GM12878 (cell line): ENCODE results near the gene RBPJL. TPM values are rescaled to one million over a fixed set of nuclear protein-coding genes. Genes with fewer than 3 reads are reported as not detected.
A peak's percentile ranks its signal among the peaks of the same experiment; 100 is the strongest.

Experiments
- BMI1 ChIP-seq: fragments of 450-650 bp; IDR thresholded peaks from 2 replicates; pipeline ENCODE4 v1.6.1; 2016; ENCODE audit warnings: mild to moderate bottlenecking, moderate library complexity, borderline replicate concordance
- CBX5 ChIP-seq: sonication (generic); IDR thresholded peaks from 2 replicates; pipeline ENCODE4 v1.6.1; 2016; ENCODE audit warnings: low read depth, moderate library complexity, mild to moderate bottlenecking, inconsistent platforms
- DPF2 ChIP-seq: fragments of 450-650 bp; IDR thresholded peaks from 2 replicates; pipeline ENCODE4 v1.6.1; 2017; ENCODE audit warnings: mild to moderate bottlenecking
- EGR1 ChIP-seq, 2 experiments: IDR thresholded peaks; 1 replicate in 1 of 2; 2 replicates in 1 of 2; pipeline ENCODE4 v1.6.1; 2011 to 2012; ENCODE audit warnings: low read depth in 2 of 2, low read length in 2 of 2, borderline replicate concordance in 1 of 2, mild to moderate bottlenecking in 1 of 2, moderate library complexity in 1 of 2
- MTA3 ChIP-seq: IDR thresholded peaks from 2 replicates; pipeline ENCODE4 v1.6.1; 2012; ENCODE audit warnings: low read length, inconsistent platforms, borderline replicate concordance
- NFXL1 ChIP-seq: fragments of 450-650 bp; IDR thresholded peaks from 2 replicates; pipeline ENCODE4 v1.6.1; 2017; ENCODE audit warnings: antibody characterized with exemption, mild to moderate bottlenecking, borderline replicate concordance
- NRF1 ChIP-seq: conservative IDR thresholded peaks from 2 replicates; pipeline ENCODE4 v1.6.1; 2011; ENCODE audit warnings: mild to moderate bottlenecking, low read depth, low read length, improper control_type of control experiment
- PAX8 ChIP-seq: fragments of 450-650 bp; IDR thresholded peaks from 2 replicates; pipeline ENCODE4 v1.6.1; 2017; ENCODE audit warnings: mild to moderate bottlenecking, moderate library complexity
- PML ChIP-seq: IDR thresholded peaks from 2 replicates; pipeline ENCODE4 v1.6.1; 2012; ENCODE audit warnings: low read length, inconsistent platforms
- RB1 ChIP-seq: fragments of 450-650 bp; formaldehyde crosslinking; IDR thresholded peaks from 2 replicates; pipeline ENCODE4 v1.6.1; 2017; ENCODE audit warnings: mild to moderate bottlenecking, borderline replicate concordance
- ZZZ3 ChIP-seq: IDR thresholded peaks from 2 replicates; pipeline ENCODE4 v1.6.1; 2011; ENCODE audit warnings: low read depth; ENCODE audit not compliant: control insufficient read depth, insufficient read length
- polyA plus RNA-seq, 11 experiments: library from polyadenylated mRNA; depleted of rRNA in 4 of 11; unstranded in 6 of 11; stranded (reverse) in 5 of 11; fragments of >200 nt; fragmentation: Nextera tagmentation in 4 of 11; fragmentation: Illumina TruSeq in 1 of 11; extraction: Ambion mirVana in 4 of 11; extraction: Trizol in 1 of 11; gene quantifications; 1 replicate in 1 of 11; 2 replicates in 10 of 11; pipeline versions ENCODE4 v1.2.1 to v1.2.3, GENCODE V29; 2011 to 2016; ENCODE audit warnings: inconsistent platforms in 2 of 11, missing spikeins in 2 of 11, low read depth in 1 of 11
- total RNA-seq, 4 experiments: library from RNA; depleted of rRNA in 3 of 4; stranded (reverse); fragments of >200 nt in 3 of 4; fragmentation: Illumina TruSeq in 1 of 4; extraction: Trizol in 1 of 4; gene quantifications; 2 replicates each; pipeline versions ENCODE4 v1.2.1 to v1.2.3, GENCODE V29; 2013 to 2021
- TF ChIP-seq, protein P1 (sequence below): fragments of 450-650 bp; IDR thresholded peaks from 2 replicates; pipeline ENCODE4 v1.6.1; 2017; ENCODE audit warnings: mild to moderate bottlenecking, moderate library complexity
- TF ChIP-seq, protein P2 (sequence below): fragments of 450-650 bp; IDR thresholded peaks from 2 replicates; pipeline ENCODE4 v1.6.1; 2017; ENCODE audit warnings: mild to moderate bottlenecking, low read depth, inconsistent platforms; ENCODE audit not compliant: poor library complexity, severe bottlenecking
- TF ChIP-seq, protein P3 (sequence below): fragments of 450-650 bp; IDR thresholded peaks from 2 replicates; pipeline ENCODE4 v1.6.1; 2016; ENCODE audit warnings: mild to moderate bottlenecking, moderate library complexity, borderline replicate concordance
- TF ChIP-seq, protein P4 (sequence below), 3 experiments: IDR thresholded peaks in 2 of 3; conservative IDR thresholded peaks in 1 of 3; 2 replicates each; pipeline ENCODE4 v1.5.1; 2011; ENCODE audit warnings: low read depth in 3 of 3, low read length in 3 of 3, mild to moderate bottlenecking in 3 of 3, control low read depth in 2 of 3, moderate library complexity in 2 of 3, inconsistent platforms in 1 of 3, mixed read lengths in 1 of 3; ENCODE audit not compliant: control insufficient read depth in 2 of 3, insufficient read depth in 1 of 3; ENCODE audit errors: extremely low read depth in 1 of 3

The RBPJL gene
- total and polyA plus RNA-seq, 10 of the 15 experiments (the other 5 are each of a cell fraction or from before 2014, with no cell fraction given): 0.18 TPM; not detected in 9

DNA sequence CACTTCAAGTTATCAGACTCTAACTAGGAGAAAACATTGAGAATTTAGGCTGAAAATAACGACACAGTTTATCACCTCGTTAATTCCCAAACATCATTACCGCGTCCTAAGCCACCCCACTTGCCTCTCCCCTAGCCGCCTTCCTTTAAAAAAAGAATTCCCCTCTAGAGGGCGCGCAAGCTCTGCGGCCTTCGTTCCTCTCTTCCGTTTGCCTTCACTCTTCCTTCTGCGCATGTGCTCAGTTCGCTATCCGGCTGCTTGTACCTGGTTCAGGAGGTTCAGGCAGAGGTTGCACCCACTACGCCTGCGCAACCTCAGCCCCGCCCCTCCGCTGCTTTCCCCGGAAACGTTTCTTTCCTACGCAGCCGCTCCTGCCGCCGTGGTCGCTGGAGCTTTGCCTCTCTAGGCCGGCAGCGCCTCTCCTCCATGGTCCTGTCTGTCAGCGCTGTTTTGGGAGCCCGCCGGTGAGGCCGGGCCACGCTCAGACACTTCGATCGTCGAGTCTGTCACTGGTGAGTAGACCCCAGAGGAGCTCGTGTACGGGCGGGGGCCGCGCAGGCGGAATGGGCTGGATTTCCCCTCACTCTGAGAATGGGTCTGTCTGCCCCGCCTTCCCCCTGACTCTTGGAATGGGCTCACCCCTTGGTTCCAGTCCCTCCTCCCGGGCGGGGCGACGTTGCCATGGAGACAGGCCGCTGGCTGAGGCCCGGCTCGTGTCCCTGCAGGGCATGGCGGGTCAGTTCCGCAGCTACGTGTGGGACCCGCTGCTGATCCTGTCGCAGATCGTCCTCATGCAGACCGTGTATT lies 56.4 kb downstream of the RBPJL start, which contains the start of gene SYS1 (continued):
- TF ChIP-seq, protein P1, sequence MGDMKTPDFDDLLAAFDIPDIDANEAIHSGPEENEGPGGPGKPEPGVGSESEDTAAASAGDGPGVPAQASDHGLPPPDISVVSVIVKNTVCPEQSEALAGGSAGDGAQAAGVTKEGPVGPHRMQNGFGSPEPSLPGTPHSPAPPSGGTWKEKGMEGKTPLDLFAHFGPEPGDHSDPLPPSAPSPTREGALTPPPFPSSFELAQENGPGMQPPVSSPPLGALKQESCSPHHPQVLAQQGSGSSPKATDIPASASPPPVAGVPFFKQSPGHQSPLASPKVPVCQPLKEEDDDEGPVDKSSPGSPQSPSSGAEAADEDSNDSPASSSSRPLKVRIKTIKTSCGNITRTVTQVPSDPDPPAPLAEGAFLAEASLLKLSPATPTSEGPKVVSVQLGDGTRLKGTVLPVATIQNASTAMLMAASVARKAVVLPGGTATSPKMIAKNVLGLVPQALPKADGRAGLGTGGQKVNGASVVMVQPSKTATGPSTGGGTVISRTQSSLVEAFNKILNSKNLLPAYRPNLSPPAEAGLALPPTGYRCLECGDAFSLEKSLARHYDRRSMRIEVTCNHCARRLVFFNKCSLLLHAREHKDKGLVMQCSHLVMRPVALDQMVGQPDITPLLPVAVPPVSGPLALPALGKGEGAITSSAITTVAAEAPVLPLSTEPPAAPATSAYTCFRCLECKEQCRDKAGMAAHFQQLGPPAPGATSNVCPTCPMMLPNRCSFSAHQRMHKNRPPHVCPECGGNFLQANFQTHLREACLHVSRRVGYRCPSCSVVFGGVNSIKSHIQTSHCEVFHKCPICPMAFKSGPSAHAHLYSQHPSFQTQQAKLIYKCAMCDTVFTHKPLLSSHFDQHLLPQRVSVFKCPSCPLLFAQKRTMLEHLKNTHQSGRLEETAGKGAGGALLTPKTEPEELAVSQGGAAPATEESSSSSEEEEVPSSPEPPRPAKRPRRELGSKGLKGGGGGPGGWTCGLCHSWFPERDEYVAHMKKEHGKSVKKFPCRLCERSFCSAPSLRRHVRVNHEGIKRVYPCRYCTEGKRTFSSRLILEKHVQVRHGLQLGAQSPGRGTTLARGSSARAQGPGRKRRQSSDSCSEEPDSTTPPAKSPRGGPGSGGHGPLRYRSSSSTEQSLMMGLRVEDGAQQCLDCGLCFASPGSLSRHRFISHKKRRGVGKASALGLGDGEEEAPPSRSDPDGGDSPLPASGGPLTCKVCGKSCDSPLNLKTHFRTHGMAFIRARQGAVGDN: peak; percentile 59
- TF ChIP-seq BMI1 (peak; percentile 99), PAX8 (no peak), NFXL1 (no peak), CBX5 (no peak), MTA3 (no peak), EGR1 (IDR thresholded peaks at IDR 0.05; ENCODE audit: borderline replicate concordance in 1 of 2, low read depth in 2 of 2, low read length in 2 of 2) (0 out of 3 replicates have a peak, but pooled peaks of 1 of the 2 experiments have one; percentile 37), ZZZ3 (no peak), NRF1 (peak; percentile 96), PML (no peak), DPF2 (peak; percentile 83; the same call in 1 of the 2 replicates), RB1 (no peak; the same call in 1 of the 2 replicates)
- TF ChIP-seq, protein P2, sequence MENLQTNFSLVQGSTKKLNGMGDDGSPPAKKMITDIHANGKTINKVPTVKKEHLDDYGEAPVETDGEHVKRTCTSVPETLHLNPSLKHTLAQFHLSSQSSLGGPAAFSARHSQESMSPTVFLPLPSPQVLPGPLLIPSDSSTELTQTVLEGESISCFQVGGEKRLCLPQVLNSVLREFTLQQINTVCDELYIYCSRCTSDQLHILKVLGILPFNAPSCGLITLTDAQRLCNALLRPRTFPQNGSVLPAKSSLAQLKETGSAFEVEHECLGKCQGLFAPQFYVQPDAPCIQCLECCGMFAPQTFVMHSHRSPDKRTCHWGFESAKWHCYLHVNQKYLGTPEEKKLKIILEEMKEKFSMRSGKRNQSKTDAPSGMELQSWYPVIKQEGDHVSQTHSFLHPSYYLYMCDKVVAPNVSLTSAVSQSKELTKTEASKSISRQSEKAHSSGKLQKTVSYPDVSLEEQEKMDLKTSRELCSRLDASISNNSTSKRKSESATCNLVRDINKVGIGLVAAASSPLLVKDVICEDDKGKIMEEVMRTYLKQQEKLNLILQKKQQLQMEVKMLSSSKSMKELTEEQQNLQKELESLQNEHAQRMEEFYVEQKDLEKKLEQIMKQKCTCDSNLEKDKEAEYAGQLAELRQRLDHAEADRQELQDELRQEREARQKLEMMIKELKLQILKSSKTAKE: peak; percentile 74
- TF ChIP-seq, protein P3, sequence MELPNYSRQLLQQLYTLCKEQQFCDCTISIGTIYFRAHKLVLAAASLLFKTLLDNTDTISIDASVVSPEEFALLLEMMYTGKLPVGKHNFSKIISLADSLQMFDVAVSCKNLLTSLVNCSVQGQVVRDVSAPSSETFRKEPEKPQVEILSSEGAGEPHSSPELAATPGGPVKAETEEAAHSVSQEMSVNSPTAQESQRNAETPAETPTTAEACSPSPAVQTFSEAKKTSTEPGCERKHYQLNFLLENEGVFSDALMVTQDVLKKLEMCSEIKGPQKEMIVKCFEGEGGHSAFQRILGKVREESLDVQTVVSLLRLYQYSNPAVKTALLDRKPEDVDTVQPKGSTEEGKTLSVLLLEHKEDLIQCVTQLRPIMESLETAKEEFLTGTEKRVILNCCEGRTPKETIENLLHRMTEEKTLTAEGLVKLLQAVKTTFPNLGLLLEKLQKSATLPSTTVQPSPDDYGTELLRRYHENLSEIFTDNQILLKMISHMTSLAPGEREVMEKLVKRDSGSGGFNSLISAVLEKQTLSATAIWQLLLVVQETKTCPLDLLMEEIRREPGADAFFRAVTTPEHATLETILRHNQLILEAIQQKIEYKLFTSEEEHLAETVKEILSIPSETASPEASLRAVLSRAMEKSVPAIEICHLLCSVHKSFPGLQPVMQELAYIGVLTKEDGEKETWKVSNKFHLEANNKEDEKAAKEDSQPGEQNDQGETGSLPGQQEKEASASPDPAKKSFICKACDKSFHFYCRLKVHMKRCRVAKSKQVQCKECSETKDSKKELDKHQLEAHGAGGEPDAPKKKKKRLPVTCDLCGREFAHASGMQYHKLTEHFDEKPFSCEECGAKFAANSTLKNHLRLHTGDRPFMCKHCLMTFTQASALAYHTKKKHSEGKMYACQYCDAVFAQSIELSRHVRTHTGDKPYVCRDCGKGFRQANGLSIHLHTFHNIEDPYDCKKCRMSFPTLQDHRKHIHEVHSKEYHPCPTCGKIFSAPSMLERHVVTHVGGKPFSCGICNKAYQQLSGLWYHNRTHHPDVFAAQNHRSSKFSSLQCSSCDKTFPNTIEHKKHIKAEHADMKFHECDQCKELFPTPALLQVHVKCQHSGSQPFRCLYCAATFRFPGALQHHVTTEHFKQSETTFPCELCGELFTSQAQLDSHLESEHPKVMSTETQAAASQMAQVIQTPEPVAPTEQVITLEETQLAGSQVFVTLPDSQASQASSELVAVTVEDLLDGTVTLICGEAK: peak; percentile 86
- TF ChIP-seq, protein P4, sequence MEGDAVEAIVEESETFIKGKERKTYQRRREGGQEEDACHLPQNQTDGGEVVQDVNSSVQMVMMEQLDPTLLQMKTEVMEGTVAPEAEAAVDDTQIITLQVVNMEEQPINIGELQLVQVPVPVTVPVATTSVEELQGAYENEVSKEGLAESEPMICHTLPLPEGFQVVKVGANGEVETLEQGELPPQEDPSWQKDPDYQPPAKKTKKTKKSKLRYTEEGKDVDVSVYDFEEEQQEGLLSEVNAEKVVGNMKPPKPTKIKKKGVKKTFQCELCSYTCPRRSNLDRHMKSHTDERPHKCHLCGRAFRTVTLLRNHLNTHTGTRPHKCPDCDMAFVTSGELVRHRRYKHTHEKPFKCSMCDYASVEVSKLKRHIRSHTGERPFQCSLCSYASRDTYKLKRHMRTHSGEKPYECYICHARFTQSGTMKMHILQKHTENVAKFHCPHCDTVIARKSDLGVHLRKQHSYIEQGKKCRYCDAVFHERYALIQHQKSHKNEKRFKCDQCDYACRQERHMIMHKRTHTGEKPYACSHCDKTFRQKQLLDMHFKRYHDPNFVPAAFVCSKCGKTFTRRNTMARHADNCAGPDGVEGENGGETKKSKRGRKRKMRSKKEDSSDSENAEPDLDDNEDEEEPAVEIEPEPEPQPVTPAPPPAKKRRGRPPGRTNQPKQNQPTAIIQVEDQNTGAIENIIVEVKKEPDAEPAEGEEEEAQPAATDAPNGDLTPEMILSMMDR (IDR thresholded peaks at IDR 0.05 in 2 of 3, conservative IDR thresholded peaks at IDR 0.05 in 1 of 3; ENCODE audit: control insufficient read depth in 2 of 3, extremely low read depth in 1 of 3, insufficient read depth in 1 of 3, low read depth in 3 of 3, low read length in 3 of 3): peak; percentile 85 to 99 (median 87); a peak in 5 of 6 replicates
